Measurements from ENCODE around the gene PCSK4.
A peak's percentile ranks its signal among the peaks of the same experiment; 100 is the strongest.
"Not testable (repeated sequence)": the region's sequence is repeated elsewhere in the genome, so short reads cannot be mapped to it uniquely, and the experiment has no call there.

The PCSK4 gene

DNA sequence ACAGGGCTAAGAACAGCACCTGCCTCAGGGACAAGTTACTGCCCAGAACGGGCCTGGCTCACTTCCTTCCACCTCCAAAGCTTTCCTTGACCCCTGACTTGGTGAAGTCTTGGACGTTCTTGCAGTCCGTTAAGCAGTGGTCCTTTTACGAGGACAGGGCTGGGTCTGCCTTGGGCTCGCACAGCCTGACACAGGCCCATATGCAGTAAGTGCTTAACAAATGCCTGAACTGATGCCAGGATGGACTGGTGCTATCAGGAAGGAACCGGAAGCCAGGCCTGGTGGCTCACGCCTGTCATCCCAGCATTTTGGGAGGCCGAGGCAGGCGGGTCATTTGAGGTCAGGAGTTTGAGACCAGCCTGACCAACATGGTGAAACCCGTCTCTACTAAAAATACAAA is 31.9 kb upstream of the PCSK4 start:
- DNase-seq (ENCODE audit: low read depth, low spot score), result no peak

DNA sequence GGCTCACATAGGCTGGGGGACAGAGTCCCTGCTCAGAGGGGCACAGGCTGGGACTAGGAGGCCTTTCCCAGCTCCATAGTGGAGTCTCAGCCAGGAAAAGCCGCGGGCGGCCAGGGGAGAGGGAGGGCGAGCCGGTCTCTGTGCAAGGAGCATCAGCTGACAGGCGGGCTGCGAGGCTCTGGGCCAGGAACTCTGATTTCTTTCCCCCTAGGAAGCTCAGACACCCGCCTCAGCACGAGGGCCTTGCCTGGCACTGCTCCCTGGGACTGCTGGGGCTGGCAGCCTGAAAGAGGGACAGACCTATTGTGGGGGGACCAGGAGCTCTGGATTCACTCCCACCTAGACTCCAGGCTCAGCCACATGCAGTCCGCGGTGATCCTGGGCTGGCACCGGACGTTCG is 31.5 kb upstream of the PCSK4 start:
- no peak for DNase-seq (ENCODE audit: low read depth, low spot score)

GRCh38 chr19:1520203-1520780 is 30.1 kb upstream of the PCSK4 start:
- DNase-seq (ENCODE audit: low read depth, low spot score), result no peak

GRCh38 chr19:1519802-1520201 is 29.7 kb upstream of the PCSK4 start:
- not testable (repeated sequence) for DNase-seq (ENCODE audit: low read depth, low spot score)

- DNase-seq (ENCODE audit: low read depth, low spot score), result no peak
Measured at GRCh38 chr19:1518471-1518870, 28.3 kb upstream of the PCSK4 start.

GRCh38 chr19:1516395-1516753 is 26.2 kb upstream of the PCSK4 start:
- DNase-seq (ENCODE audit: low read depth, low spot score), result no peak

DNA sequence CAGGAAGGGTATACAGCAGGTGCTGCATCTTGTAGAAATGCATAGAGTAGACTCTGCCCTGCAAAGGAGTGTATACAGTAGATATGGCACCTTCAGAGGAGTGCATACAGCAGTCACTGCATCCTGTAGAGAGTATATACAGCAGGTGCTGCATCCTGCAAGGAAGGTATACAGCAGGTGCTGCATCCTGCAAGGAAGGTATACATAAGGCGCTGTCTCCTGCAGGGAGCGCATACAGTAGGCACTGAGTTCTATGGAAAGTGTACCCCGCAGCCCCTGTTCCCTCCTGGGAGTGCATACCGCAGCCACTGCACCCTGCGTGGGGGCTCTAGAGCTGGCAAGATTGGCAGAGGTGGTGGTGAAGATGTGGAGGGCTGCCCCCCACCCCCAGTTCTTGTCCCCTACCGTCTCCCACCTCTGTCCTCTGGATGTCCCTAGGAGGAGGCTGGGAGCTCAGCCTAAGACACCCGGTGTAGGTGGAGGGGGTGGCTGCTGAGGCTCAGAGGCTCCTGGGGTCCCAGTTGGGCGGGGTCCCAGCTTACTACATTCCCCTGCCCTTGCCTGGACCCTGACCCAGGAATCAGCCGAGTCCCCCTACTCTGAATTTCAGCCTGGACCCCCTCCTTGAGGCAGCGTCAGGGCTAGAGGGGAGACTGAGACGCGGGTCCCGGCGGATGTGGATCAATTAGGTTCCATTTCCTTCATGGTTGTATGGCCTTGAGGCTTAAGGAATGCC is 25.0 kb upstream of the PCSK4 start:
- DNase-seq (ENCODE audit: low read depth, low spot score), result no peak

- no peak for DNase-seq (ENCODE audit: low read depth, low spot score)
Measured at GRCh38 chr19:1514295-1514661, 24.1 kb upstream of the PCSK4 start.

- peak; percentile 40 for DNase-seq (ENCODE audit: low read depth, low spot score)
Measured at GRCh38 chr19:1513499-1514294, 23.5 kb upstream of the PCSK4 start.

GRCh38 chr19:1512671-1513498 is 22.7 kb upstream of the PCSK4 start, which contains the start of gene ADAMTSL5:
Gene ADAMTSL5 (minus strand): TSS chr19:1513019. CDS start chr19:1510943, 2,076 bp downstream.
- peak; percentile 25 for DNase-seq (ENCODE audit: low read depth, low spot score)

- DNase-seq (ENCODE audit: low read depth, low spot score), result no peak
Measured at GRCh38 chr19:1511318-1512317, 21.5 kb upstream of the PCSK4 start.

- DNase-seq (ENCODE audit: low read depth, low spot score), result no peak
Measured at GRCh38 chr19:1510807-1511206, 20.7 kb upstream of the PCSK4 start.

DNA sequence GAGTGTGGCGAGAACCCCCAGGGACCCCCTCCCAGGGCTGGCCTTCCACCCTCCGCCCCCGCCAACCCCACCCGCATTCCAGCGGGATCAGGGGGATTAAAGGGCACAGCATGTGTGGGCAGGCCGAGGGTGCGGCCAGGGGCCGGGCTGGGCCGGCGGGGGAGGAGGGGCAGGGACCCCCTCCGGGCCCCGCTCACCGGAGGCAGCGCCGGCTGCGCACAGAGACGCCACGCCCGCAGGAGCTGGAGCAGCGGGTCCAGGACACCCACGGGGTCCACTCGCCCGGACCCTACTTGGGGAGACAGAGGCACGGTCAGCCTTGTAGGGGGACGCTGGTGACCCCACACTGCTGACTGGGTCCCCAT is 20.3 kb upstream of the PCSK4 start:
- DNase-seq (ENCODE audit: low read depth, low spot score), result no peak

GRCh38 chr19:1509602-1510441 is 19.7 kb upstream of the PCSK4 start:
- DNase-seq (ENCODE audit: low read depth, low spot score), result no peak

DNA sequence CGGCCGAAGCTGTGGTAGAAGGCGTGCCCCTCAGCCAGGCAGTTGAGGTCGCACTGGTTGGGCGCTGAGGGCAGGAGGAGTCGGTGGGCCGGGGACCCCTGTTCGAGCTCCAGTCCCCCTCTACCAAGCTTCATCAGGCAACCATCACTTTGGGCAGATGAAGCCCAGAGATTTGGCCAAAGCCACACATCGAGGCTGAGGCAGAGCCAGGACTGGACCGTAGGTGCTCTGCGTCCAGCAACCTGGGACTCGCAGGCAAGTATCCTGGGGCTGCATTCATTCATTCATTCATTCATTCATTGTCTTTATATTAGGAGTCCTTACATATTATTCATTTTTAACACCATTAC is 18.3 kb upstream of the PCSK4 start:
- no peak for DNase-seq (ENCODE audit: low read depth, low spot score)

GRCh38 chr19:1507763-1508506 is 17.8 kb upstream of the PCSK4 start:
- DNase-seq (ENCODE audit: low read depth, low spot score), result peak; percentile 86

GRCh38 chr19:1507192-1507660 is 17.1 kb upstream of the PCSK4 start:
- no peak for DNase-seq (ENCODE audit: low read depth, low spot score)

- DNase-seq (ENCODE audit: low read depth, low spot score), result no peak
Measured at GRCh38 chr19:1505991-1506881, 16.1 kb upstream of the PCSK4 start.
